RWPE2 (cell line): ENCODE measurements around the gene PEPD.
"Not testable (repeated sequence)": the region's sequence is repeated elsewhere in the genome, so short reads cannot be mapped to it uniquely, and the experiment has no call there.

Experiments
- ATAC-seq: fragments of 200-7000 bp; cut with Tn5 transposase; 3 replicates; pipeline ENCODE4 v1.9.1; 2021; ENCODE audit warnings: low read depth
- DNase-seq: peaks from one replicate; pipeline ENCODE4 v3.0.0-alpha.2; 2020; ENCODE audit warnings: low spot score
- H3K27ac ChIP-seq: fragments of 450-650 bp; 2 replicates; pipeline ENCODE4 v1.5.1; 2017; ENCODE audit warnings: mild to moderate bottlenecking; ENCODE audit not compliant: poor library complexity, severe bottlenecking
- H3K27me3 ChIP-seq: fragments of 250-450 bp; sonication (Bioruptor Pico); 2 replicates; pipeline ENCODE4 v1.5.1; 2021; ENCODE audit warnings: mild to moderate bottlenecking, moderate library complexity; ENCODE audit not compliant: insufficient read depth, poor library complexity, severe bottlenecking
- H3K36me3 ChIP-seq: fragments of 250-450 bp; sonication (Bioruptor Pico); 2 replicates; pipeline ENCODE4 v1.5.1; 2020; ENCODE audit warnings: low read depth, mild to moderate bottlenecking, moderate library complexity
- H3K4me1 ChIP-seq: fragments of 250-450 bp; sonication (Bioruptor Pico); 2 replicates; pipeline ENCODE4 v1.5.1; 2021; ENCODE audit warnings: mild to moderate bottlenecking, moderate library complexity; ENCODE audit not compliant: insufficient read depth, poor library complexity, severe bottlenecking
- H3K4me3 ChIP-seq: fragments of 250-450 bp; sonication (Bioruptor Pico); 2 replicates; pipeline ENCODE4 v1.5.1; 2021; ENCODE audit warnings: mild to moderate bottlenecking, moderate library complexity; ENCODE audit not compliant: severe bottlenecking
- H3K9me3 ChIP-seq: fragments of 250-450 bp; sonication (Bioruptor Pico); 2 replicates; pipeline ENCODE4 v1.5.1; 2021; ENCODE audit warnings: mild to moderate bottlenecking, moderate library complexity; ENCODE audit not compliant: severe bottlenecking
- CTCF ChIP-seq: fragments of 450-650 bp; IDR thresholded peaks from one replicate; pipeline ENCODE4 v1.5.1; 2017; ENCODE audit warnings: mild to moderate bottlenecking, moderate library complexity; ENCODE audit not compliant: poor library complexity, severe bottlenecking

PEPD gene

GRCh38 chr19:33557196-33557595, 35.6 kb upstream of the PEPD start:
- Histone ChIP-seq H3K4me1 (no peaks in the 10 kb centered on the region), H3K9me3 (no peaks in the 10 kb centered on the region), H3K4me3 (no peak overlapping the region), H3K27ac (no peak overlapping the region), H3K27me3 (peaks cover 9% of the 10 kb centered on the region), H3K36me3 (no peaks in the 10 kb centered on the region)
- ATAC-seq: no peak
- no peak for TF ChIP-seq CTCF
- DNase-seq: no peak

- ATAC-seq: no peak
- TF ChIP-seq CTCF: no peak
Observed at GRCh38 chr19:33556261-33556660, 34.7 kb upstream of the PEPD start.

GRCh38 chr19:33555726-33556125, 34.1 kb upstream of the PEPD start:
- not testable (repeated sequence) for H3K36me3 ChIP-seq, H3K4me1 ChIP-seq, DNase-seq, H3K27me3 ChIP-seq, H3K9me3 ChIP-seq, ATAC-seq, H3K27ac ChIP-seq, H3K4me3 ChIP-seq

More at GRCh38 chr19:33556261-33556660, 34.7 kb upstream of the PEPD start:
- no peaks in the 10 kb centered on the region for H3K4me1 ChIP-seq
- H3K27ac ChIP-seq: no peak overlapping the region
- peaks cover 9% of the 10 kb centered on the region for H3K27me3 ChIP-seq
- no peak overlapping the region for H3K4me3 ChIP-seq
- no peak for DNase-seq
- H3K36me3 ChIP-seq: no peaks in the 10 kb centered on the region
- H3K9me3 ChIP-seq: no peaks in the 10 kb centered on the region

GRCh38 chr19:33554821-33555220, 33.2 kb upstream of the PEPD start:
- H3K36me3 ChIP-seq: no peaks in the 10 kb centered on the region
- DNase-seq: no peak
- no peak for TF ChIP-seq CTCF
- no peak overlapping the region for H3K27ac ChIP-seq
- H3K27me3 ChIP-seq: peaks cover 9% of the 10 kb centered on the region
- ATAC-seq: no peak
- H3K4me1 ChIP-seq: no peaks in the 10 kb centered on the region
- no peak overlapping the region for H3K4me3 ChIP-seq
- H3K9me3 ChIP-seq: no peaks in the 10 kb centered on the region

GRCh38 chr19:33554391-33554790, 32.8 kb upstream of the PEPD start:
- TF ChIP-seq CTCF: no peak
- Histone ChIP-seq H3K4me1 (no peaks in the 10 kb centered on the region), H3K36me3 (no peaks in the 10 kb centered on the region), H3K27ac (no peak overlapping the region), H3K9me3 (no peaks in the 10 kb centered on the region), H3K27me3 (peaks cover 9% of the 10 kb centered on the region), H3K4me3 (no peak overlapping the region)
- no peak for ATAC-seq
- no peak for DNase-seq
